ENCODE measurements around the gene TUBGCP5. TPM values are rescaled to one million over a fixed set of nuclear protein-coding genes. Genes with fewer than 3 reads are reported as not detected.
A peak's percentile ranks its signal among the peaks of the same experiment; 100 is the strongest.
"Not testable (repeated sequence)": the region's sequence is repeated elsewhere in the genome, so short reads cannot be mapped to it uniquely, and the experiment has no call there.

The TUBGCP5 gene
- 18.5 and 20.0 TPM in 2 replicates for total RNA-seq
- polyA plus RNA-seq (2012): 9.3 TPM

- peak; percentile 98 for DNase-seq (ENCODE audit: low read depth)
Measured at GRCh38 chr15:23039143-23039916, at the start of gene TUBGCP5. TUBGCP5 (minus strand) TSS chr15:23039569; CDS start chr15:23039543, 26 bp downstream.

- no peak for DNase-seq (ENCODE audit: low read depth)
Measured at GRCh38 chr15:23083115-23083514, 43.7 kb upstream of the TUBGCP5 start.

GRCh38 chr15:23081996-23082737, 42.8 kb upstream of the TUBGCP5 start:
- DNase-seq (ENCODE audit: low read depth): not testable (repeated sequence)

GRCh38 chr15:23081271-23081670, 41.9 kb upstream of the TUBGCP5 start:
- DNase-seq (ENCODE audit: low read depth): no peak

- no peak for DNase-seq (ENCODE audit: low read depth)
Measured at GRCh38 chr15:23079766-23080165, 40.4 kb upstream of the TUBGCP5 start.

- DNase-seq (ENCODE audit: low read depth): no peak
Measured at GRCh38 chr15:23075927-23076326, 36.6 kb upstream of the TUBGCP5 start.

GRCh38 chr15:23074684-23075083, 35.3 kb upstream of the TUBGCP5 start:
- DNase-seq (ENCODE audit: low read depth): no peak

- peak; percentile 41 for DNase-seq (ENCODE audit: low read depth)
Measured at GRCh38 chr15:23073890-23074646, 34.7 kb upstream of the TUBGCP5 start.

GRCh38 chr15:23072633-23073032, 33.3 kb upstream of the TUBGCP5 start:
- DNase-seq (ENCODE audit: low read depth): no peak

GRCh38 chr15:23069496-23070166, 30.3 kb upstream of the TUBGCP5 start:
- no peak for DNase-seq (ENCODE audit: low read depth)

- no peak for DNase-seq (ENCODE audit: low read depth)
Measured at GRCh38 chr15:23067416-23067815, 28.0 kb upstream of the TUBGCP5 start.

GRCh38 chr15:23065836-23066235, 26.5 kb upstream of the TUBGCP5 start:
- no peak for DNase-seq (ENCODE audit: low read depth)

- no peak for DNase-seq (ENCODE audit: low read depth)
Measured at GRCh38 chr15:23064156-23064555, 24.8 kb upstream of the TUBGCP5 start.

GRCh38 chr15:23057707-23058106, 18.3 kb upstream of the TUBGCP5 start:
- no peak for DNase-seq (ENCODE audit: low read depth)

GRCh38 chr15:23055316-23055715, 15.9 kb upstream of the TUBGCP5 start:
- no peak for DNase-seq (ENCODE audit: low read depth)

- no peak for DNase-seq (ENCODE audit: low read depth)
Measured at GRCh38 chr15:23052522-23052921, 13.2 kb upstream of the TUBGCP5 start.

- DNase-seq (ENCODE audit: low read depth): no peak
Measured at GRCh38 chr15:23050708-23051107, 11.3 kb upstream of the TUBGCP5 start.

GRCh38 chr15:23049984-23050628, 10.7 kb upstream of the TUBGCP5 start:
- DNase-seq (ENCODE audit: low read depth): no peak

- not testable (repeated sequence) for DNase-seq (ENCODE audit: low read depth)
Measured at GRCh38 chr15:23048572-23049282, 9.4 kb upstream of the TUBGCP5 start.

- DNase-seq (ENCODE audit: low read depth): not testable (repeated sequence)
Measured at GRCh38 chr15:23043987-23044386, 4.6 kb upstream of the TUBGCP5 start.
